Measurements from ENCODE around the gene C10orf120.

- TF ChIP-seq CTCF (IDR thresholded peaks at IDR 0.05) (no peak), POLR2AphosphoS5 (IDR thresholded peaks at IDR 0.05) (no peak), POLR2A (IDR thresholded peaks at IDR 0.05; ENCODE audit: low read depth) (no peak)
Observed at GRCh38 chr10:122716025-122716424, 16.4 kb upstream of the C10orf120 start.

Measured in esophagus muscularis mucosa (tissue), 3 donors.